GM21619 (cell line): ENCODE results near the gene AFAP1L2.
"Not testable (repeated sequence)": the region's sequence is repeated elsewhere in the genome, so short reads cannot be mapped to it uniquely, and the experiment has no call there.

ENCODE experiments used
- ATAC-seq: cut with Tn5 transposase; IDR thresholded peaks from one replicate; pipeline ENCODE4 v1.9.1; 2021; ENCODE audit not compliant: unreplicated experiment

Gene AFAP1L2

DNA sequence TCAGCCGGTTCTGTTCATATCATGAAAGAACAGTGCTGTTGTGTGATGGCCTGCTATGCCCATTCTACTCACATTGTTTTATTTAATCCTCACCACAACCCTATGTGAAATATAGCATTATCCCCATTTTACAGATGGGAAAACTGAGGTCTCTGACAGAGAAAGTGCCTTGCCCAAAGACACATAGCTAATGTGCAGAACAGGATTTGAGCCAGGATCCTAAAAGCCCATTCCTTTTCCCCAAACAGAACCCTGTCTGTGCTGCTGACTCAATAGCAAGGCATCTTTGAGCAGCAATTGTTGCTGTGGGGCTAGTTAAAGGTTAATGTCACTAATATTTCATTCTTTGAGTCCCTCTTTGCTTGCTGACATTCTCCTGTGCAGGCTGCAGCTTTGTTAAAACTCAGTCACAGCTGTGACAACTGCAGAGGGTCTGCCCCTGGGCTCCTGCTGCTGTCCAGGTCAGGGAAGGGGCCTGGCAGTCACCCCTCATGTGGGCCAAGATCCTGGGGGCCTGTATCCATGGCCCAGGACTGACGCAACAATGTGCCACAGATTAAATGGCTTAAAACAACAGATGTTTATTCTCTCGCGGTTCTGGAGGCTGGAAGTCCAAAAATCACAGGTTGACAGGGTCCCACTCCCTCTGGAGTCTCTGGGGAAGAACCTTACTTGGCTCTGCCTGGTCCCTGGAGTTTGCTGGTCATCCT is 40.4 kb downstream of the AFAP1L2 start:
- ATAC-seq = no peak

DNA sequence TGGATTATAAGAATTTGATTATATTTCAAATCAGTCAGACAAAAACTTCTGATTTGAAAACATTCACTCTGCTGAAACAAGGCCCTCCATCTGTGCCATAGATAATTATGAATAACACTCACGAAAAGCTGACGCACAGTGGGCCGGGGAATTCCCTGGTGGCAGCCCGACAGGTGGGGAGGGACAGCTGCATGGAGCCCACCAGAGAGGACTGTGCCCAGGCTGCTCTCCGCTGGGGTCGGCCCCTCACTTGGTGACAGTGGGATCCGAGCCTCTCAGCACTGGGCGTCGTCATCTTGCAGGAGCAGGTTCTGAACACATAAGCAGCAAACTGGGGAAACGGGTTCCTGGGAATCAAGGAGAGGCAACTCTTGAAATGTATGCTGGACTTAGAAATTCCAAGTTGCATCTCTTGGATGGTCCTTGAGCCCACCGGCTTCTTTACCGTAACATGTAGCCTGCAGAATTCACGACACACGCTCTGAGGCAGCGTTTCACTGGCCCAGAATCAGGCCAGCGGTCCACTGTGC is 41.4 kb downstream of the AFAP1L2 start:
- no peak for ATAC-seq

DNA sequence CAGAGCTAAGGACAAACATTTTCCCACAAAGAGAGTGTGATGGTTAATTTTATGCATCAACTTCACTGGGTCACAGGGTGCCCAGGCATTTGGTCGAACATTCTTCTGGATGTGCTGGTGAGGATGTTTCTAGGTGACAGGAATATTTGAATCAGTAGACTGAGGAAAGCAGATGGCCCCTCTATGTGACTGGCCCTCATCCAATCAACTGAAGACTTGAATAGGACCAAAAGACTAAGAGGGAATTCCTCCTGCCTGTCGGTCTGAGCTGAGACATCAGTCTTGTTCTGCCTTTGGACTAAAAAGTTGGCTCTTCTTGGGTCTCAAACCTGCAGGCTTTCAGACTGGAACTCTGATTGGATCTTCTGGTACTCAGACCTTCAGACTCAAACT is 44.4 kb downstream of the AFAP1L2 start:
- ATAC-seq = no peak

DNA sequence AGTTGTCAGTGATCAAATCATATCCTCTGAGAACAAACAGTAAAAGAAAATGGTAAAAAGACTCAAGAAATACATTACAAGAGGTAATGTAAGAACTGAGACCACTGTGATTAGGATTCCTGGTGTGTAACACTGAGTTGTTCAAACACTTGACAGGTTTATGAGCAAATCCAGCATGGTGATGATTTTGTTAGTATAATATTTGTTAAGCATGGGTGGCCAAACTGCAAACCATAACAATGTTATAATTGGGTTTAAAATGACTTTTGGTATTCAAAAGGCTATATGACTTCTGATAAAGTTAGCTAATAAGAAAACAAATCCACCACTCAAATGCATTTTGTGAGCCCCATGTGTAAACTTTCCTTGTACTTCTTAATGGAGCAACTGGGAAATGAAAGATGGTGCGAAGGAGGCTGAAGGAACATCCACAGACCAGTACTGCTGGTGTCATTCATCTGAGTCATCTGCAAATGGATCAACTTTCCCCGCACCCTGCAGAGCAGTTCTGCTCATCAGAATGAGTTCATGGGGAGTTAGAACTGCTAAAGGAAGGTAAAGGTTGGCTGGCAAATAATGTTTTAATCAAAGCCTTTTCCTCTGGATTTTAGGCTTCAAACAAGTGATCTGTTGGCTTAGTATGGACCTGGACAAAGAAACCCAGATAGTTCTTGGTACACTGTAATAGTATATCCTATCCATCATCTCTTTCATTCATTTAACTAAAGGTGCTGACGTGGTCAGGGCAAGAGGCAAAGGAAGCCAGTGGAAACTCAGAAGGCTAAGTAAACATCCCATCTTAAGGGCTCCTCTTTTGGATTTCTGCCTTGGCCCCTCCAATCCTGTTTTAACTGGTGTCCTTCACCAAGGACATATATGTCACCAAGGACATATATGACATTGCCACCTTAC is 45.0 kb downstream of the AFAP1L2 start:
- ATAC-seq = no peak

DNA sequence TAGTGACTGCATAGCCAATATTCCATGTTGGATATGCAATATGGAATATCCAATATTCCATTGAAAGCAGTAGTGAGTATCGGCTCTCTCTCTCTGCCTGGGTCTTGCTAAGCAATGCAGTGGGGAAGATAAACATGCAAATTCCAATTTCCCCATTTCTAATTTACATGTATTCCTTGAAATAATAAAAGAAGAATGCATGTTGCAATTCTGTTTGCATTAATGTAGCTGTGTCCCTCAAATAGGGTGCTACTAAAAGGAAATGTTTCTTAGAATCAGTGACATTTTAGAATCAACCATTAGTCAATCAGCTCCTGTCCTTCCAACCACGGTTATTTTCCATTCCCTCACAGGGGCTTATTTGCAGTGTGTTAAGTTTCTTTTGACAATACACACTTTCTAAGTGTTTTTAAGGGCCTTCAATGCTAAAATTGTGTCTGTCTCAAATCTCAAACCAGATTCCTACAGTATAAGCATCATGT is 46.7 kb downstream of the AFAP1L2 start:
- ATAC-seq = no peak

DNA sequence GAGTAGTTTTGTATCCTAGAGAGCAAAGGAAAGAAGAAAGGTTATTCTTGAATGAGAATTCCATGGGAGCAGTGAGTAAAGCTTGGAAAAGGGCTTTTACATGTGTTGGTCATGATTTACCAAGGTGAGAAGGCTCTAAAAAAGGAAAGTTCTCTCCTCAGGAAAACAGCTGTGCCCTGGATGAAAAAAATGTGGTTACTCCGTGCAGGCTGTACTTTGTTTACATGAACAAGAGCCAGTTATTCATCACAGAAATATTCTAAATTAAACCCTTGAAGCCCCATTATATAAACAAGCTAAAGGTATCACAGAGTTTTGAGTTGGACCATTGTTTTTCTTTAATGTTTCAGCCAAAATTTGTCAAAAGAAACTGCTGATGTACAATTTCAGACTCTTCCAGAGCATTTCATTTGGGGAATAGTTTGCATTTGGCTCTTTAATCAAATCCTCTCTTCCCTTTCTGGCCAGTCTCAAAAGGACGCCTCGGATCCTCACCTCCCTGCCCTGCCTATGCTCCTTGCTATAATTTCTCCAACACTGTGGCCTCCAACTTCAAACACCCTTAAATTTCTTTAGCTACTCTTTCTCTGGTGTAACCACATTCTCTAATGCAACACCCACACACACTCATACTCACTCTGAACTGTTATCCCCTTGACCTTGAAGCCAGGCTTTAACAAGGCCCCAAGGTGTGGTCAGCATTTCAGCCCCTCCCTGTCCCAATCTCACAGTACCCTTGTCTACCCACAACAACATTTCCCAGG is 47.4 kb downstream of the AFAP1L2 start:
- no peak for ATAC-seq

DNA sequence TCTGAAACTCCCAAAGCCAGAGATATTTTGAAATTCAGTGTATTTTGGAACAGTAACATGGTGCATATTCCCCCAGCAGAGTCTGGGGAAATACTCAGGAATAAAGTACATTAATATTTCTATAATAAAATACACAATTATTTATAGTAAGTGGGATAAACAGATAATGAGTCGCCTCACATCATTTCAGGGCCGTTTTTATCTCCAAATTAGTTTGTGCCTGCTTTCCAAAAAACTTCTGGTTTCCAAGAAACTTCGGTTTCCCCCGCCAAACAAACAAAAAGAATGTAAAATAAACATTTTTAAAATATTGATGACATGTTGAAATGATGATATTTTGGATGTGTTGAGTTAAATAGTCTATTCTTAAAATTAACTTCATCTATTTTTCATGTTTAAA is 48.2 kb downstream of the AFAP1L2 start:
- ATAC-seq = no peak

DNA sequence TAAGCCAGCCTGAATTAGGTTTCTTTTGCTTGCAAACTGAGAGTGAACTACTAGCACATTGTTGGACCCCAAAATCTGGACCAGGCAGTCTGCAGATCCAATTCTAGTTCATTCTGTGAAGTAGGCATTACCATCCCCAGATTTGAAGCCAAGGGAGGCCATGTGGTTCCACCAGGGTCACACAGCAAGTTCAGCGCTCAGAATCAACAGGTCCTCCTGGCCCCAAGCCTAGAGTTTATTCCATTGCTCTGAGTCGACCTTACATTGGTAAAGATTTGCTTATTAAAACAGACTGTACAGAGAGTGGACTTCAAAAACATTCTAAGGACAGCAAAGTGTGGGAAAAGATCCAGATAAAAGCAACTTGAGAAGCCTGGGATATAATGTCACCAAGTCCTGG is 50.9 kb downstream of the AFAP1L2 start:
- ATAC-seq = no peak

DNA sequence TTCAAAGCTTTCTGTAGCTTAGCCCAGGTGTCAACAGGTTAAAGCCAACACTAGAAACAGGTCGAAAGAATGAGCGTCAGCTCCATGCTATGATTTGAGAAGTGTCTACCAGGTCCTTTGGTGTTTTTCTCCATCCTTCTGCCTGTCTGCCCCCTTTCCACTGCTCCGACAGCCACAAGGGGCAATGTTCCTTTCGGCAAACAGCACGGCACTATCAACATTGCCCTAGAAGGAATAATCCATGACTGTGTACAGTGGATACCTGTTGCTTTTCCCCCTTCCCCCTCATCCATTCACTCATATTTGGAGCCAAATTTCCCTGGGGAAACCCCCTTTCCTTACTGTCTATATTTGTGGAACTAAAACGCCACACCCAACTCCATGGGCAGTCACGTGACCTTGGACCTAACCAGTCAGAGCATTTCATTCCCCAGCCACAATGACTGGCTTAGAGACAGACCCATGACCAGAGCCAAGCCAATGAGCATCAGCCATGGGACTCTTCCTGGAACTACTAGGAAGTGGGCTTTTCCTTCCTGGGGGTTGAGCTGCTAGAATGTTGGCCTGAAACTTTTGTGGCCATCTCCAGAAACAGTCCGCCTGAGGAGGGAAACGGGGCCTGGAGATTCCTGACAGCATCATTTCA is 51.5 kb downstream of the AFAP1L2 start:
- ATAC-seq = no peak

DNA sequence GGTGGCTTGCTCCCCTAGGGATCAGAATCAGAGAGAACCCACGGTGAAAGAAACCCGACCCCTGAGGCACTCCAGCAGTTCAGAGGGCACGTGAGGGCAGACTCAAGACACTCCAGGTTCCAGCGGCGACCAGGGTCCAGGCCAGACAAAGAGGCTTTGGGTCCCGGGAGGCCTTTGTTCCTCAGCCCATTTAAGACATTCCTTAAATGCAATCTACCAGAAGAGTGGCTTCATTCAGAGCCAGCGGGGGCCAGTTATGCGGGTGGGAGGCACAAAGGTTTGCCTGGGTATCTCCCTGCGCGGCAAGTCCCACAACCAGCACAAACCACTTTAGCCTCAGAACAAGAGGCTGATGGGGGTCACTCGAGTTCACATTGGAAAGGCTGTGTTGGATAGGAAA is 53.6 kb downstream of the AFAP1L2 start:
- no peak for ATAC-seq

DNA sequence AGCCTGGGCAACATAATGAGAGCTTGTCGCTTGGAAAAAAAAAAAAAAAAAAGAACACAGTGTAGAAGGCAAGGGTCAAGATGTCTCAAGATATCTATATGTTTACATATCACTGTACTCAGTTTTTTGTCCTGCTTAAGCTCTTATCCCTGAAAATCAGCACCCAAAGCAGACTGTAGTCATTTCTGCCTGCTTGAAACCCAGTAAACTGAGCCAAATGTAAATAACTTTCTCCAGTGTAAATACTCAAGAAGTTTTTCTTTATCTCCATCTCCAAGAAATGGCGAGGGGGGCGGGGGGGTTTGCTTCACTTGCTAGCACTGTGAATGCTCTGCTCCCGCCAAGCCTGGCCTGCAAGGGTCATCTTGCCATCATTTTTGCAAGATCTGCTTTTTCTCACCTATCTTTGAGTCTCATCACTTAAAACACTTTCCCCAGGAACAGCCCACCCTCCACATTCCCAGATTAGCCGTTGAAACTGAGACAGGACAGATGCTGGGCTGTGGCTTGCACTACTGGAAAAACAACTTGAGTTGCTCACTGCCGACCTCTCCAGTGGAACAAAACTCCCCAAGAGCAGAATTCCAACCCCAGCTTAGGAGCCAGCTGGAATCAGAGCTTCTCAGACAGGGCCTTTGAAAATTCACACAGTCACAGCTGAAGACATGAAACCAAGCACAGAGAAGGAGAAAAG is 54.6 kb downstream of the AFAP1L2 start:
- no peak for ATAC-seq

DNA sequence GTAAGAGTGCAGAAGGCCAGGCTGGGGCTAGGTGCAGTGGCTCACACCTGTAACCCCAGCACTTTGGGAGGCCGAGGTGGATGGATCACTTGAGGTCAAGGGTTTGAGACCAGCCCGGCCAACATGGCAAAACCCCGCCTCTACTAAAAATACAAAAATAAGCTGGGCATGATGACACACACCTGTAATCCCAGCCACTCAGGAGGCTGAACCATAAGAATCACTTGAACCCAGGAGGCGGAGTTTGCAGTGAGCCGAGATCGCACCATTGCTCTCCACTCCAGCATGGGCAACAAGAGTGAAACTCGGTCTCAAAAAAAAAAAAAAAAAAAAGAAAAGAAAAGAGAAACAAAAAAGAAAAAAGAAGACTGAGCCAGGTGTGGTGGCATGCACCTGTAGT is 55.2 kb downstream of the AFAP1L2 start:
- ATAC-seq = not testable (repeated sequence)

DNA sequence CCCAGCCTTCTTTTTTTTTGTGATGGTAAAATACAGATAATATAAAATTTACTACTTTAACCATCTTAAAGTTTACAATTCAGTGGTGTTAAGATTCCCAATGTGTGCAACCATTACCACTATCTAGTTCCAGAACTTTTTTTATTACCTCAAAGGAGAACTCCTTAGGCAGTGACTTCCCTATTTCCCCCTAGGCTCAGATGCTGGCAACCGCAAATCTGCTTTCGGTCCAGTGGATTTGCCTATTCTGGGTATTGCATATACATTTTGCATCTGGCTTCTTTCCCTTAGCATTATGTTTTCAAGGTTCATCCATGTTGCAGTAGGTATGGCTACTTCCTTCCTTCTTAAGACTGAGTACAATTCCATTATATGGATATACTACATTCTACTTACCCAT is 56.5 kb downstream of the AFAP1L2 start:
- no peak for ATAC-seq

DNA sequence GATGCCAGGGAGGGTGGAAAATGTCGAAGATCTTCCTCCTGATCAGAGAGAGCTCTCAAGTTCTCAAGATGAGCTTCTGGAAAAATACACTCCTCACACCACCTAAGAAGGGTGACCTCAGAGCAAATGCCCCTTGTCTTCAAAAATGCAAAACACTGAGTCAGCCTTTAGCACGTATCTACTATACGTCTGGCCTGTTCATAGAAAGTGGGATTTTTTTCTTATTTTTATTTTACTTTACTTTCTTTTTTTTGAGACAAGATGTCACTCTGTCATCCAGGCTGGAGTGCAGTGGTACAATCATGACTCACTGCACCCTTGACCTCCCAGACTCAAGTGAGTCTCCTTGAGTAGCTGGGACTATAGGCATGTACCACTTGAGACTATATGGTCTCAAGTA is 57.1 kb downstream of the AFAP1L2 start:
- ATAC-seq = no peak

DNA sequence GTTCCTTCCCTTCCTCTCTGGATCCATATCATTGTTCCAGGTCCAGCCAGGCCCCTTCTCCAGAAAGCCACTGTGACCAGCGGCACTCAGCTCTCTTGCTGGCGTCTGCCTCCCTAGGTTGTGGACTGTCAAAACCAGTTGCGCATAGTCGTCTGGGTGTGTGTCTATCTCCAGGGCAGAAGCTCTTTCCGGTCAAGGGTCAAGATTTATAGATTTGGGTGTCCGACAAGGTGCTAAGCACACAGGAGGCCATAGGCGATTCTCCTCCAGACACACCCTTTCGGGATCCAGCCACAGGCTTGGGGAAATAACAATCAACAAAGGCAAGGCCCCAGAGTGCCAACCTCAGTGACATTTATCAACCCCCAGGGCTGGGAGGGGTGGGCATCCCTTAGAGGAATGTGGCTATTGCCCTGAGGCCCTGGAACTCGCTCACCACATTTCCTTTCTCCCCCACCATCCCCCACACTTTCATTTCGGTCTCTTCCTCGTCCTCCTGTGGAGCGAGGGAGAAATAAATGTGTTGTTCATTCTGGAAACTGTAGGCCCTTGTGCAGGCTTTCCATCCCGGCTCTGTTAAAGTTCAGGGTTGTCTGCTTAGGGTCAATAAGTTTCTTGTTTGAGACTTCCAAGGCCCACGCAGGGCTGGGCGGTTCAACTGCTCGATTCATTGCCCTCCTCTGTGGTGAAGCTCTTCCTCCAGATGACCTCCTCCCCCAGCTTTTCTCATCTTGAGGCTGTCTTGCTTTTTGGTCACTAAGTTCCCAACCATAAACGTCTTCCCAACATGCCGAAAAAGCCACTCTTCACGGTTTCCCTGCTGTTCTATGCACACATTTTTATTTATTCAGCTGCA is 57.9 kb downstream of the AFAP1L2 start:
- ATAC-seq = no peak

DNA sequence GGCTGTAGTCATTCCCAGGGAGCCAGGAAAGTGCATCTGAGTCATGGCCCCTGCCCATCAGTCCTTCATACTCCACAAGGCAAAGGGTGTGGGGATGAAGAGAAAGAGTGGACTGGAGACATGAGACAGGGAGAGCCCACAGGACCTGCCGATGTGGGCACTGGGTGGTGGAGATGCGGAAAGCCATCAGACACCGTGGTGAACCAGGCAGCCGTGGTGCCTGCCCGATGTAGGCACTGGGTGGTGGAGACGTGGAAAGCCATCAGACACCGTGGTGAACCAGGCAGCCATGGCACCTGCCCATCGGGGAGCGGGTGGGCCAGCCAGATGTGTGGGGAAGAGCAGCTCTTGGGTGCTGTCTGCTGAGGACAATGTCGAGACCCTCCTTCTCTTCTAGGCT is 58.6 kb downstream of the AFAP1L2 start:
- no peak for ATAC-seq

DNA sequence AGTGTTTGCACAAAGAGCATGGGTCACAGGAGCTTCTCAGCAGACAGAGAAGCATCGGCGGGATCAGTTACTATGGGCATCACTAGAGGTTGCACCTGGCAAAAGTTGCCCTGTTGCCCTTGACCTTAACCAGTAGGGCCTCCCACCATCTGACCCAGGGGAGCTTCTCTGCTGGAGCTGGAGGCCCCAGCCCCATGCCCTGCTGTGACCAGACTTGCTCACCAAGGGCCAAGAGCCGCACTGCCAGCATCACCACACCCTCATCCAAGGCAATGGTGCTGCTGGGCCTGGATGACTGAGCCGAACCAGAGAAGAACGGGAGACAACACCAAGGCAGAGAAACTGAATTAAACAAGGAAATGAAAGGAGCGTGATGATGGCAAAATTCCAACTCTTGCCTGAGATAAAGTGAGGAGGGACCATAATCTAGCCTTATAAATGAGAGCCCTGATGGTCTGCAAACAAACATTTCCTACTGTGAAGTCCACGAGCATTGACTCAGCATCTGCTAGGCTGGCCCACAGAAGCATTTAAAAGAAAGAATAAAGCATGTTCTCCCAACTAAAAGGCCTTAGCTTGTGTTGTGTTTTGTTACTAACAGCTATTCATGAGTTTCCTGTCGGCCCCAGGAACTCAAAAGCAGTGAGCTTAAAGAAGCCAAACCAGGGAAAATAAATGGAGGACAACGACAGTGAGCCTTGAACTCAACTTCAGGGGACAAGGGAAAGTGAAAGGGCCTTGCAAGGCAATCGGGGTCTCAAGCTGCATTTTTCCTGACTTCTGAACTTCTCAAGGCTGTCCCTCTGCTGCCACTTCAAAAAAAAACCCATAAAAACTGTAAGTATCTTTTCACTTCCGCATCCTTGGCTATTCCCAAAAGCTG is 60.4 kb downstream of the AFAP1L2 start:
- ATAC-seq = no peak

DNA sequence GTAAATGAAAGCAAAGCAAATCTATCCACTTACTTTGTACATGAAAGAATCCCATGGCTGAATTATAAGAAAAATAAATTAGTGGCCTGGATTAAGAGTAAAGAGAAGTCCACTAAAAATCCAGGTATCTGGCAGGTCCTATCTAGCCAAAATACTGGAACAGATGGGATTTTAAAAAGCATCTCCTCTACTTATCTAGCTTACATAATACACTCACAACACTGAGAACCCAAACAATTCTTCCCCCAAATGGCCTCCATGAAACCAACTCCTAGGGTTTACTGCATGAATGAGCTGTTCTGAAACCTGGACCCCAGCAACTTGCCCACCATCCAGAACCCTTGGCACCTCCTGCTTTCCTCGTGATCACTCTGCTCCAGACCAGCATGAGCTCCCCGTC is 61.3 kb downstream of the AFAP1L2 start:
- no peak for ATAC-seq
